ENCODE data around the gene HDAC10. TPM values are rescaled to one million over a fixed set of nuclear protein-coding genes. Genes with fewer than 3 reads are reported as not detected.

HDAC10 gene
- total and polyA plus RNA-seq, 3 experiments from 2014 or later = 7.5 to 44.7 (median 42.5) TPM

GRCh38 chr22:50226063-50226874 lies 24.8 kb downstream of the HDAC10 start:
- no peaks in the 10 kb centered on the region for H3K27me3 ChIP-seq (ENCODE audit: insufficient read depth, low read length, poor library complexity, severe bottlenecking)
- H3K27me3 Mint-ChIP-seq = no peaks in the 10 kb centered on the region
- no peaks in the 10 kb centered on the region for H3K9me3 ChIP-seq (ENCODE audit: low read length)
- no peak overlapping the region for H3K4me3 Mint-ChIP-seq
- peaks cover 0 to 5% (median 4%) of the 10 kb centered on the region in 3 donors for H3K4me1 Mint-ChIP-seq
- DNase-seq = no peak
- CTCF ChIA-PET = interaction anchor here (1.8 kb wide), 1 partner anchor 15 kb away, joined by 8 read pairs; no protein-coding TSS in a partner anchor
- no peak overlapping the region for H3K27ac Mint-ChIP-seq
- POLR2A ChIA-PET = no interaction called here
- peaks cover 3 to 76% (median 9%) of the 10 kb centered on the region in 3 donors for H3K36me3 Mint-ChIP-seq
- H3K9me3 Mint-ChIP-seq = no peaks in the 10 kb centered on the region
- H3K27ac ChIP-seq (ENCODE audit: low read depth, low read length) = no peak overlapping the region
- H3K4me1 ChIP-seq (ENCODE audit: insufficient read depth, low read length) = no peaks in the 10 kb centered on the region
- H3K4me3 ChIP-seq (ENCODE audit: low read length) = no peak overlapping the region
- peaks cover 45% of the 10 kb centered on the region for H3K36me3 ChIP-seq (ENCODE audit: insufficient read depth, low read length)

- Mint-ChIP-seq H3K4me1 (peaks cover 0 to 5% (median 4%) of the 10 kb centered on the region in 3 donors), H3K36me3 (peaks cover 3 to 85% (median 9%) of the 10 kb centered on the region in 3 donors), H3K4me3 (no peak overlapping the region), H3K27me3 (no peaks in the 10 kb centered on the region), H3K9me3 (no peaks in the 10 kb centered on the region), H3K27ac (no peak overlapping the region)
- H3K27ac ChIP-seq (ENCODE audit: low read depth, low read length) = no peak overlapping the region
- no peaks in the 10 kb centered on the region for H3K27me3 ChIP-seq (ENCODE audit: insufficient read depth, low read length, poor library complexity, severe bottlenecking)
- no peak overlapping the region for H3K4me3 ChIP-seq (ENCODE audit: low read length)
- DNase-seq = no peak
- CTCF ChIA-PET = interaction anchor here (1.8 kb wide), 1 partner anchor 16 kb away, joined by 8 read pairs; no protein-coding TSS in a partner anchor
- POLR2A ChIA-PET = no interaction called here
- H3K9me3 ChIP-seq (ENCODE audit: low read length) = no peaks in the 10 kb centered on the region
- H3K36me3 ChIP-seq (ENCODE audit: insufficient read depth, low read length) = peaks cover 50% of the 10 kb centered on the region
- no peaks in the 10 kb centered on the region for H3K4me1 ChIP-seq (ENCODE audit: insufficient read depth, low read length)
Observed at GRCh38 chr22:50225200-50225969, 25.7 kb downstream of the HDAC10 start.

- Mint-ChIP-seq H3K4me3 (no peak overlapping the region), H3K4me1 (peaks cover 0 to 2% (median 0%) of the 10 kb centered on the region in 3 donors), H3K27ac (peak overlapping the region in 1 of 8 donors; percentile 22), H3K36me3 (peaks cover 3 to 87% (median 7%) of the 10 kb centered on the region in 3 donors), H3K9me3 (no peaks in the 10 kb centered on the region), H3K27me3 (no peaks in the 10 kb centered on the region)
- Histone ChIP-seq H3K4me1 (ENCODE audit: insufficient read depth, low read length) (no peaks in the 10 kb centered on the region), H3K4me3 (ENCODE audit: low read length) (no peak overlapping the region), H3K27ac (ENCODE audit: low read depth, low read length) (no peak overlapping the region), H3K9me3 (ENCODE audit: low read length) (no peaks in the 10 kb centered on the region), H3K36me3 (ENCODE audit: insufficient read depth, low read length) (peaks cover 44% of the 10 kb centered on the region), H3K27me3 (ENCODE audit: insufficient read depth, low read length, poor library complexity, severe bottlenecking) (no peaks in the 10 kb centered on the region)
- no peak for DNase-seq
- CTCF ChIA-PET = interaction anchor here (0.7 kb wide), 1 partner anchor 76 kb away, joined by 3 read pairs; no protein-coding TSS in a partner anchor
- POLR2A ChIA-PET = no interaction called here
Observed at GRCh38 chr22:50224071-50224470, 27.0 kb downstream of the HDAC10 start.

GRCh38 chr22:50222508-50222907 lies 28.6 kb downstream of the HDAC10 start:
- H3K4me3 Mint-ChIP-seq = no peak overlapping the region
- CTCF ChIA-PET = no interaction called here

GRCh38 chr22:50221410-50222300 lies 29.4 kb downstream of the HDAC10 start:
- no peaks in the 10 kb centered on the region for H3K9me3 ChIP-seq (ENCODE audit: low read length)
- no peak overlapping the region for H3K4me3 ChIP-seq (ENCODE audit: low read length)
- Mint-ChIP-seq H3K27me3 (no peaks in the 10 kb centered on the region), H3K36me3 (peaks cover 3 to 91% (median 7%) of the 10 kb centered on the region in 3 donors), H3K4me1 (no peaks in the 10 kb centered on the region), H3K9me3 (no peaks in the 10 kb centered on the region), H3K27ac (no peak overlapping the region), H3K4me3 (no peak overlapping the region)
- no peaks in the 10 kb centered on the region for H3K27me3 ChIP-seq (ENCODE audit: insufficient read depth, low read length, poor library complexity, severe bottlenecking)
- H3K27ac ChIP-seq (ENCODE audit: low read depth, low read length) = no peak overlapping the region
- ChIA-PET CTCF (interaction anchor here (1.1 kb wide), 1 partner anchor 248 kb away, joined by 3 read pairs; no protein-coding TSS in a partner anchor), POLR2A (no interaction called here)
- no peak for DNase-seq
- H3K36me3 ChIP-seq (ENCODE audit: insufficient read depth, low read length) = peaks cover 43% of the 10 kb centered on the region
- no peaks in the 10 kb centered on the region for H3K4me1 ChIP-seq (ENCODE audit: insufficient read depth, low read length)

More at GRCh38 chr22:50222508-50222907, 28.6 kb downstream of the HDAC10 start:
- no peak overlapping the region for H3K27ac ChIP-seq (ENCODE audit: low read depth, low read length)
- H3K9me3 Mint-ChIP-seq = no peaks in the 10 kb centered on the region
- peaks cover 3 to 89% (median 7%) of the 10 kb centered on the region in 3 donors for H3K36me3 Mint-ChIP-seq
- H3K27me3 Mint-ChIP-seq = no peaks in the 10 kb centered on the region
- no peaks in the 10 kb centered on the region for H3K9me3 ChIP-seq (ENCODE audit: low read length)
- POLR2A ChIA-PET = no interaction called here
- H3K27ac Mint-ChIP-seq = peak overlapping the region in 1 of 8 donors; percentile 14
- no peak overlapping the region for H3K4me3 ChIP-seq (ENCODE audit: low read length)
- no peaks in the 10 kb centered on the region for H3K27me3 ChIP-seq (ENCODE audit: insufficient read depth, low read length, poor library complexity, severe bottlenecking)
- H3K36me3 ChIP-seq (ENCODE audit: insufficient read depth, low read length) = peaks cover 43% of the 10 kb centered on the region
- no peak for DNase-seq
- H3K4me1 Mint-ChIP-seq = no peaks in the 10 kb centered on the region
- no peaks in the 10 kb centered on the region for H3K4me1 ChIP-seq (ENCODE audit: insufficient read depth, low read length)

GRCh38 chr22:50220603-50221409 lies 30.3 kb downstream of the HDAC10 start:
- no peak overlapping the region for H3K4me3 ChIP-seq (ENCODE audit: low read length)
- CTCF ChIA-PET = interaction anchor here (1.1 kb wide), 1 partner anchor 249 kb away, joined by 3 read pairs; no protein-coding TSS in a partner anchor

More at GRCh38 chr22:50220603-50221409, 30.3 kb downstream of the HDAC10 start:
- H3K36me3 ChIP-seq (ENCODE audit: insufficient read depth, low read length) = peaks cover 39% of the 10 kb centered on the region
- H3K27ac ChIP-seq (ENCODE audit: low read depth, low read length) = no peak overlapping the region
- no peaks in the 10 kb centered on the region for H3K27me3 ChIP-seq (ENCODE audit: insufficient read depth, low read length, poor library complexity, severe bottlenecking)
- H3K9me3 ChIP-seq (ENCODE audit: low read length) = no peaks in the 10 kb centered on the region
- no peak for DNase-seq
- H3K4me1 ChIP-seq (ENCODE audit: insufficient read depth, low read length) = no peaks in the 10 kb centered on the region
- H3K27ac Mint-ChIP-seq = no peak overlapping the region
- H3K4me3 Mint-ChIP-seq = no peak overlapping the region
- POLR2A ChIA-PET = no interaction called here
- H3K36me3 Mint-ChIP-seq = peaks cover 3 to 94% (median 4%) of the 10 kb centered on the region in 3 donors
- no peaks in the 10 kb centered on the region for H3K4me1 Mint-ChIP-seq
- no peaks in the 10 kb centered on the region for H3K27me3 Mint-ChIP-seq
- H3K9me3 Mint-ChIP-seq = no peaks in the 10 kb centered on the region
